GM13977 (cell line): Measurements from ENCODE around the gene CCBE1.

Experiments
- DNase-seq: peaks from one replicate; pipeline ENCODE4 v3.0.0; 2012; ENCODE audit warnings: low spot score
- CTCF ChIP-seq: IDR thresholded peaks from 2 replicates; pipeline ENCODE4 v1.5.1; 2012; ENCODE audit warnings: mild to moderate bottlenecking, control low read depth; ENCODE audit not compliant: insufficient read depth; ENCODE audit errors: extremely low read depth, missing control alignments
- in situ Hi-C: fragments of 300-500 bp; cut with MboI; formaldehyde crosslinking; loops from one replicate; pipeline ENCODE4 v1.12.0; 2022; ENCODE audit warnings: low sequenced_read_pairs, low pct_unique_long_range_greater_than_20kb, mixed read lengths, inconsistent platforms; ENCODE audit not compliant: unreplicated experiment

CCBE1 gene

DNA sequence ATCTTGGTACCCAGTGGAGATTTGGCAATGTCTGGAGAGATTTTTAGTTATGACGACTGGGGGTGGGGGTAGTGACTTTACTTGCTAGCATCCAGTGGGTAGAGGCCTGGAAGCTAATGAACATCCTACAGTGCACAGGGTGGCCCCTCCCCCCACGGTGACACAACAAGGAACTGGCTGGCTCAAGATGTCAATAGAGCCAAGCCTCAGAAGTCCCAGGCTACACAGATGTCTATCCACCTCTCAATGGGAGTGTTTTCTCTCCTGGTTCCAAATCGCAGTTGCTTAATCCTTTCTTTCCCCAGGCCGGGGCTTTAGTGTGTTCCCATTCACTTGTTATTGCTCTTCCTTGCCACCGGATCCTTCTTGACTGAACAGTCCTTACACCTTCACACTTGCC is 9.3 kb upstream of the CCBE1 start:
- DNase-seq: no peak
- in situ Hi-C loops: no loop called here
- TF ChIP-seq CTCF: no peak

- TF ChIP-seq CTCF: no peak
- in situ Hi-C loops: no loop called here
These were observed 7.9 kb upstream of the CCBE1 start for GRCh38 chr18:59705145-59705544.

DNA sequence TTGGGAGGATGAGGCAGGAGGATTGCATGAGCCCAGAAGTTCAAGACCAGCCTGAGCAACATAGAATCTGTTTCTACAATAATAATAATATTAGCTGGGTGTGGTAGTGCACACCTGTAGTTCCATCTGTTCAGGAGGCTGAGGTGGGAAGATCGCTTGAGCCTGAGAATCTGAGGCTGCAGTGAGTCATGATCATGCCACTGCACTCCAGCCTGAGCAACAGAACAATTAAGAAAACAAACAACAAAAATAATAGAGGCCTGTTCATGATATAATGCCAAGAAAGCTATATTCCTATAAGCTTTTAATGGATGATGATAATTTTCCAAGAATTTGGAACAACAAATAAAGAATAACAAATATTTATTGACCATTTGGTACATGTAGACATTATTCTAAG is 6.9 kb upstream of the CCBE1 start:
- no peak for DNase-seq
- in situ Hi-C loops: no loop called here
- no peak for TF ChIP-seq CTCF

More at GRCh38 chr18:59705145-59705544, 7.9 kb upstream of the CCBE1 start:
- no peak for DNase-seq

DNA sequence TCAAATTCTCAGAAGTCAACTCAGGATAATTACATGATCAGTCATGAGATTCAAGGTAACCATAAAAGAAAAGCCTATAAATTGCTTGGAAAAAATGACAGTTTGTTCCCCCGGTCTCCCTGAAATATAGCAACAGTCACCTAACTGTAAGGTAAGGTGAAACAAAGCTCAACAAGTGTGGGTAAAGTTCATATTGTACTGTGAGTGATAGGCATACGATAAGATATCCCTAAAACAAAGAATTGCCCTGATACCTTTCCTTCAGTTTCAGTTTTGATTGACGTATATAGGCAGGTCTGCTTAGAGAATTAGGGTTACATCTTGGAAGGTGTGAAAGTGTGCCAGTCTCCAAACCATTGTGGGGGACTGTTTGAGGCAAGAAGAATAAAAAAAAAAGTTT is 4.0 kb upstream of the CCBE1 start:
- in situ Hi-C loops: no loop called here
- TF ChIP-seq CTCF: no peak
- DNase-seq: no peak

GRCh38 chr18:59700535-59700967 is 3.3 kb upstream of the CCBE1 start:
- in situ Hi-C loops: no loop called here
- no peak for TF ChIP-seq CTCF
- no peak for DNase-seq

GRCh38 chr18:59699750-59700534 is 2.7 kb upstream of the CCBE1 start:
- no peak for TF ChIP-seq CTCF
- in situ Hi-C loops: no loop called here
- DNase-seq: no peak
